MCF 10A (cell line): Measurements from ENCODE around the gene CXCL16. TPM values are rescaled to one million over a fixed set of nuclear protein-coding genes. Genes with fewer than 3 reads are reported as not detected.
"Not testable (repeated sequence)": the region's sequence is repeated elsewhere in the genome, so short reads cannot be mapped to it uniquely, and the experiment has no call there.

Source experiments
- BruUV-seq: library from RNA; stranded (reverse); fragments of 400-500 nt; replicated peaks from 2 replicates; lab custom pipeline; 2021; lab: Mats Ljungman, UMichigan
- CTCF ChIA-PET: fragments of 300-600 bp; sonication (Branson Sonifier 250); formaldehyde crosslinking; extraction: SDS; loops from one replicate; lab custom pipeline; 2021; ENCODE audit warnings: antibody characterized with exemption, inconsistent platforms; lab: Yijun Ruan, JAX
- POLR2A ChIA-PET: fragments of 300-600, 350-650 bp; sonication (Branson Sonifier 250); formaldehyde crosslinking; extraction: SDS; loops from one replicate; lab custom pipeline; 2020; ENCODE audit warnings: antibody characterized with exemption, inconsistent platforms; lab: Yijun Ruan, JAX
- DNase-seq: peaks from one replicate; pipeline ENCODE4 v3.0.0-alpha.2; 2018; ENCODE audit not compliant: unreplicated experiment
- H3K27ac Mint-ChIP-seq: one replicate; pipeline ENCODE4 v1.8.0; 2022; ENCODE audit warnings: mild to moderate bottlenecking, low read depth, mixed read lengths; ENCODE audit not compliant: unreplicated experiment
- H3K27me3 Mint-ChIP-seq: one replicate; pipeline ENCODE4 v1.8.0; 2022; ENCODE audit warnings: mixed read lengths; ENCODE audit not compliant: insufficient read depth, unreplicated experiment
- H3K36me3 Mint-ChIP-seq: one replicate; pipeline ENCODE4 v1.8.0; 2022; ENCODE audit warnings: mild to moderate bottlenecking, moderate library complexity, mixed read lengths; ENCODE audit not compliant: insufficient read depth, unreplicated experiment
- H3K4me1 Mint-ChIP-seq: one replicate; pipeline ENCODE4 v1.8.0; 2022; ENCODE audit warnings: mixed read lengths; ENCODE audit not compliant: insufficient read depth, unreplicated experiment
- H3K4me3 Mint-ChIP-seq: one replicate; pipeline ENCODE4 v1.8.0; 2022; ENCODE audit warnings: mild to moderate bottlenecking, moderate library complexity, mixed read lengths; ENCODE audit not compliant: unreplicated experiment
- H3K9me3 Mint-ChIP-seq: one replicate; pipeline ENCODE4 v1.8.0; 2022; ENCODE audit warnings: mixed read lengths; ENCODE audit not compliant: unreplicated experiment
- intact Hi-C: fragments of 100-400 bp; cut with micrococcal nuclease; formaldehyde crosslinking; loops from 2 replicates; pipeline ENCODE4 v1.14.1; 2022
- total RNA-seq: library from RNA; stranded (reverse); gene quantifications from 2 replicates; pipeline ENCODE4 v1.2.3, GENCODE V29; 2022
- TF ChIP-seq, protein P1 (sequence below): fragments of 200-600 bp; IDR thresholded peaks from one replicate; pipeline ENCODE4 v1.8.0; 2022; ENCODE audit warnings: antibody characterized with exemption, mild to moderate bottlenecking; ENCODE audit not compliant: unreplicated experiment

CXCL16 gene
- total RNA-seq, 1 experiment from 2014 or later = 16.7 TPM

- ChIA-PET POLR2A (no interaction called here), CTCF (no interaction called here)
- Mint-ChIP-seq H3K27me3 (no peaks in the 10 kb centered on the region), H3K36me3 (no peaks in the 10 kb centered on the region), H3K27ac (no peak overlapping the region), H3K9me3 (no peaks in the 10 kb centered on the region), H3K4me3 (no peak overlapping the region), H3K4me1 (no peaks in the 10 kb centered on the region)
- intact Hi-C loops = no loop called here
- no peak for DNase-seq
- TF ChIP-seq, protein P1, sequence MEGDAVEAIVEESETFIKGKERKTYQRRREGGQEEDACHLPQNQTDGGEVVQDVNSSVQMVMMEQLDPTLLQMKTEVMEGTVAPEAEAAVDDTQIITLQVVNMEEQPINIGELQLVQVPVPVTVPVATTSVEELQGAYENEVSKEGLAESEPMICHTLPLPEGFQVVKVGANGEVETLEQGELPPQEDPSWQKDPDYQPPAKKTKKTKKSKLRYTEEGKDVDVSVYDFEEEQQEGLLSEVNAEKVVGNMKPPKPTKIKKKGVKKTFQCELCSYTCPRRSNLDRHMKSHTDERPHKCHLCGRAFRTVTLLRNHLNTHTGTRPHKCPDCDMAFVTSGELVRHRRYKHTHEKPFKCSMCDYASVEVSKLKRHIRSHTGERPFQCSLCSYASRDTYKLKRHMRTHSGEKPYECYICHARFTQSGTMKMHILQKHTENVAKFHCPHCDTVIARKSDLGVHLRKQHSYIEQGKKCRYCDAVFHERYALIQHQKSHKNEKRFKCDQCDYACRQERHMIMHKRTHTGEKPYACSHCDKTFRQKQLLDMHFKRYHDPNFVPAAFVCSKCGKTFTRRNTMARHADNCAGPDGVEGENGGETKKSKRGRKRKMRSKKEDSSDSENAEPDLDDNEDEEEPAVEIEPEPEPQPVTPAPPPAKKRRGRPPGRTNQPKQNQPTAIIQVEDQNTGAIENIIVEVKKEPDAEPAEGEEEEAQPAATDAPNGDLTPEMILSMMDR = no peak
- BruUV-seq = no TSS peak
Observed at GRCh38 chr17:4716081-4716480, 23.6 kb downstream of the CXCL16 start.

DNA sequence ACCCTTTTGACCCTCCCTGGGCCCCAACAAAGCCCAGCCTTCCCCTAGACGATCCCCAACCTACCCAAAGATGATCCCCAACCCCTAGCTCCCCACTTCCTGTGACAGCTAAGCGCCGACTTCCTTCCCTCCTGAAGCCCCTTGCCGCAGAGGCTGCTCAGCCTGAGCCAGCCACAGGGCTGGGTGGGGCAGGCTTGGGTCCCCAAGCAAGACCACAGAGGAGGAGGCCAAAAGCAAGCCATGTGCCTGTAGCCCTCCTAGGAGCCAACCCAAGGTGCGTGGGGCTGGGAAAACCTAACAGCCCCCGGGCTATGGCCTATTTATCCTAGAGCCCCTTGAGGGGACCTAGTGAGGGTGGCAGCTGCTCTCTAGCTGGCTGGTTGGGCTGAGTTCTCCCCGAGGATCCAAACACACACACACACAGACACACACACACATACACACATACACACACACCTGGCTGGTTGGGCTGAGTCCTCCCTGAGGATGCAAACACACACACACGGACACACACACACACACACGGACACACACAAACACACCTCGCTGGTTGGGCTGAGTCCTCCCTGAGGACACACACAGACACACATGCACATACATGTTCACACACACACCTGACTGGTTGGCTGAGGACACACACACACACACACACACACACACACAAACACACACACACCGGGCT lies 24.5 kb downstream of the CXCL16 start:
- H3K4me1 Mint-ChIP-seq = no peaks in the 10 kb centered on the region
- ChIA-PET POLR2A (no interaction called here), CTCF (interaction anchor here (0.6 kb wide), 1 partner anchor 90 kb away, joined by 3 read pairs; no protein-coding TSS in a partner anchor)
- no peak overlapping the region for H3K4me3 Mint-ChIP-seq
- no peak overlapping the region for H3K27ac Mint-ChIP-seq
- no peaks in the 10 kb centered on the region for H3K27me3 Mint-ChIP-seq
- TF ChIP-seq, protein P1 = no peak
- DNase-seq = no peak
- no TSS peak for BruUV-seq
- H3K9me3 Mint-ChIP-seq = no peaks in the 10 kb centered on the region
- no peaks in the 10 kb centered on the region for H3K36me3 Mint-ChIP-seq
- intact Hi-C loops = no loop called here

DNA sequence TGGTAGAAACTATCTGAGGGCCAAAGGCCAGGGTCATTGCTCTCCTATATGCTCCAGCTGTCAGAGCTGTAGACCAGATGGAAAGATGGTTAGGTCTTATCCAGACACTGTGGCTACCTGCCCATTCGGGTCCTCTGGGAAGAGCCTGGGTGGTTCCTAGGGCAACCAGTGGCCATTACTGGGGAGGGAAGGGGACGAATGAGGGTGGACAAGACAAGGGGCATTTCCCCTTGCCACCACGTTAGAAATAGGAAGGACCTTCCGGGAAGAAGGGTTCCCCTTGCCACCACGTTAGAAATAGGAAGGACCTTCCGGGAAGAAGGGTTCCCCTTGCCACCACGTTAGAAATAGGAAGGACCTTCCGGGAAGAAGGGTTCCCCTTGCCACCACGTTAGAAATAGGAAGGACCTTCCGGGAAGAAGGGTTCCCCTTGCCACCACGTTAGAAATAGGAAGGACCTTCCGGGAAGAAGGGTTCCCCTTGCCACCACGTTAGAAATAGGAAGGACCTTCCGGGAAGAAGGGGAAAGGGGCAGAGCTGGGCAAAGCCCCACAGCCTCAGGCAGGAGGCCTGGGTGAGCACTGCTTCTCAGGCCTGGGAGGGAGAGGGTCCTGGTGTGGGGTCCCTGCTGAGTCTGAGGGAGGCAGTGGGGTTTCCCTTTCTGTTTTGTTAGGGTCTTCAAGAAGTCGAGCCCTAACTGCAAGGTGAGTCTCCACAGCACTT lies 25.2 kb downstream of the CXCL16 start:
- H3K27ac Mint-ChIP-seq, BruUV-seq, H3K4me1 Mint-ChIP-seq, H3K4me3 Mint-ChIP-seq, H3K27me3 Mint-ChIP-seq, DNase-seq, intact Hi-C loops, H3K9me3 Mint-ChIP-seq, H3K36me3 Mint-ChIP-seq, POLR2A ChIA-PET: not testable (repeated sequence)
- CTCF ChIA-PET = interaction anchor here (0.6 kb wide), 1 partner anchor 89 kb away, joined by 3 read pairs; no protein-coding TSS in a partner anchor

DNA sequence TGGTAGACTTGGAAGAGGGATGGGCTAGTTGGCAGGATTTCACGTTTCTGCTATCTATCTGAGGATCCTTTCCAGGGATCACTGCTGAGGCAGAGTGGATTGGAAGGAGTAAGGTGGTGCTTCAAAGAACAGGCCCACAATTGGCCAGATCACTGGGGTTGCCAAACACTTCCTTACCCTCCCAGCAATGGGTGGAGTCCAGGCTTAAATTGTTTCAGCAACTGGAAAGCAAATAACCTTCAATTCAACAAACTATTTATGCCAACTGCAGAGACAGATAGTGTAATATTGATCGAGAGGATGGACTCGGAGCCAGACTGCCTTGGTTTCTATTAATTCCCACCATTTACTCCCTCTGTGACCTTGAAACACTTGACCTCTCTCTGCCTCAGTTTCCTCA lies 27.2 kb downstream of the CXCL16 start:
- TF ChIP-seq, protein P1 = no peak
- POLR2A ChIA-PET = interaction anchor here (1.0 kb wide), 1 partner anchor 15 kb away, joined by 3 read pairs; no protein-coding TSS in a partner anchor
- CTCF ChIA-PET = interaction anchor here (1.5 kb wide), 1 partner anchor 13 kb away, joined by 4 read pairs; no protein-coding TSS in a partner anchor
- Mint-ChIP-seq H3K4me1 (peaks cover 6% of the 10 kb centered on the region), H3K27ac (no peak overlapping the region), H3K4me3 (no peak overlapping the region), H3K27me3 (no peaks in the 10 kb centered on the region), H3K36me3 (no peaks in the 10 kb centered on the region), H3K9me3 (no peaks in the 10 kb centered on the region)
- intact Hi-C loops = no loop called here
- BruUV-seq = no TSS peak
- DNase-seq = peak; percentile 15
